Stimulated activated CD4-positive, alpha-beta T cell treated with anti-CD3 and anti-CD28 coated beads, Interleukin-12 subunit alpha, Interleukin-12 subunit beta, amount 100 ng/mL, for 48 hours (primary cell): ENCODE results near the gene STX4.
"Not testable (repeated sequence)": the region's sequence is repeated elsewhere in the genome, so short reads cannot be mapped to it uniquely, and the experiment has no call there.

Experiments
- DNase-seq, 3 donors: peaks; one replicate each; pipeline ENCODE4 v3.0.0-alpha.2; 2020; ENCODE audit warnings: low read depth in 2 of 3, low spot score in 1 of 3

STX4 gene

GRCh38 chr16:31017756-31018155, 15.6 kb upstream of the STX4 start:
- not testable (repeated sequence) for DNase-seq

- no peak for DNase-seq
These were observed 12.8 kb upstream of the STX4 start for GRCh38 chr16:31020536-31020935.

GRCh38 chr16:31022544-31023251, 10.7 kb upstream of the STX4 start:
- DNase-seq = no peak

GRCh38 chr16:31023252-31023602, 10.1 kb upstream of the STX4 start:
- DNase-seq = no peak

GRCh38 chr16:31023627-31024226, 9.6 kb upstream of the STX4 start:
- no peak for DNase-seq

- DNase-seq = no peak
These were observed 8.0 kb upstream of the STX4 start for GRCh38 chr16:31025339-31025738.

GRCh38 chr16:31029272-31029671, 4.1 kb upstream of the STX4 start:
- DNase-seq = no peak

GRCh38 chr16:31031276-31031675, 2.1 kb upstream of the STX4 start:
- no peak for DNase-seq

GRCh38 chr16:31033709-31034492, 543 bp downstream of the STX4 start:
- peak; percentile 71 to 86 (median 83) for DNase-seq

- DNase-seq = no peak
These were observed 3.3 kb downstream of the STX4 start for GRCh38 chr16:31036691-31037090.

- no peak for DNase-seq
These were observed 5.6 kb downstream of the STX4 start for GRCh38 chr16:31038993-31039392.

- DNase-seq = no peak
These were observed 9.5 kb downstream of the STX4 start for GRCh38 chr16:31042866-31043265.

GRCh38 chr16:31043352-31043751, 10.0 kb downstream of the STX4 start:
- DNase-seq = no peak

- DNase-seq = no peak
These were observed 10.6 kb downstream of the STX4 start for GRCh38 chr16:31043898-31044481.

GRCh38 chr16:31050280-31051030, 17.1 kb downstream of the STX4 start:
- DNase-seq = no peak

GRCh38 chr16:31052114-31052513, 18.8 kb downstream of the STX4 start:
- no peak for DNase-seq

GRCh38 chr16:31055613-31056012, 22.3 kb downstream of the STX4 start:
- DNase-seq = no peak

GRCh38 chr16:31061126-31061812, 27.9 kb downstream of the STX4 start:
- no peak for DNase-seq

GRCh38 chr16:31061813-31062440, 28.6 kb downstream of the STX4 start:
- DNase-seq = no peak

GRCh38 chr16:31063495-31063842, 30.1 kb downstream of the STX4 start:
- no peak for DNase-seq
